Astrocyte of the cerebellum (primary cell): ENCODE results near the gene GPC1.

Experiments used
- DNase-seq: peaks from one replicate; pipeline ENCODE4 v3.0.0-alpha.2; 2011; ENCODE audit warnings: low read depth
- H3K4me3 ChIP-seq: 2 replicates; pipeline ENCODE4 v1.5.1; 2011; ENCODE audit warnings: mild to moderate bottlenecking, low read depth, low read length, moderate library complexity
- CTCF ChIP-seq: IDR thresholded peaks from 2 replicates; pipeline ENCODE4 v1.5.1; 2012; ENCODE audit warnings: low read length, low read depth, moderate library complexity, mild to moderate bottlenecking; ENCODE audit errors: missing control alignments
- in situ Hi-C: cut with HindIII; loops from 2 replicates; pipeline ENCODE4 v1.10.0; 2017; ENCODE audit warnings: low sequenced_read_pairs

GPC1 gene

GRCh38 chr2:240513549-240514287 is 78.3 kb downstream of the GPC1 start:
- DNase-seq = peak; percentile 44
- H3K4me3 ChIP-seq = no peak overlapping the region
- TF ChIP-seq CTCF = peak; percentile 96
- in situ Hi-C loops = no loop called here

DNA sequence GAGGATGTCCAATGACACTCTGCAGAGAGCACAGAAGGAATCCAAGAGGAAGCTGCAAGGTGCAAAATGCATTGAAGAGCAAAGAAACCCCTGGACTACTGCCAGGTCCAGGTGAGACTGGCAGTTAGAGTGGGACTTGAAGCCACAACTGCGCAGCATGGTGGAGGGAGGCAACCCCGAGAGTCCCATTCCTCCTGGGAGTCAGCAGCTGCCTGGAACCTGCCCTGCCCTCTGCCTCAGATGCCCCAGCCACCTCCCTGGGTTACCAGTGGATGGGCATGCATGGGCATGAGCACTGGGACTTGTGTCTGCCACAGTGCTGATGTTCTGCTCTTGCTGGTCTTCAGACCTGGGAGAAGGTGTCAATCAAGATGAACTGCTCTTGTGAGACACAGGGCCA is 79.2 kb downstream of the GPC1 start:
- no peak for TF ChIP-seq CTCF
- DNase-seq = no peak
- in situ Hi-C loops = no loop called here
- H3K4me3 ChIP-seq = no peak overlapping the region

- no peak for DNase-seq
- no peak for TF ChIP-seq CTCF
- no peak overlapping the region for H3K4me3 ChIP-seq
- in situ Hi-C loops = no loop called here
These were observed 81.9 kb downstream of the GPC1 start for GRCh38 chr2:240517342-240517741.
